ENCODE data around the gene RIPPLY3.

Gene RIPPLY3

DNA sequence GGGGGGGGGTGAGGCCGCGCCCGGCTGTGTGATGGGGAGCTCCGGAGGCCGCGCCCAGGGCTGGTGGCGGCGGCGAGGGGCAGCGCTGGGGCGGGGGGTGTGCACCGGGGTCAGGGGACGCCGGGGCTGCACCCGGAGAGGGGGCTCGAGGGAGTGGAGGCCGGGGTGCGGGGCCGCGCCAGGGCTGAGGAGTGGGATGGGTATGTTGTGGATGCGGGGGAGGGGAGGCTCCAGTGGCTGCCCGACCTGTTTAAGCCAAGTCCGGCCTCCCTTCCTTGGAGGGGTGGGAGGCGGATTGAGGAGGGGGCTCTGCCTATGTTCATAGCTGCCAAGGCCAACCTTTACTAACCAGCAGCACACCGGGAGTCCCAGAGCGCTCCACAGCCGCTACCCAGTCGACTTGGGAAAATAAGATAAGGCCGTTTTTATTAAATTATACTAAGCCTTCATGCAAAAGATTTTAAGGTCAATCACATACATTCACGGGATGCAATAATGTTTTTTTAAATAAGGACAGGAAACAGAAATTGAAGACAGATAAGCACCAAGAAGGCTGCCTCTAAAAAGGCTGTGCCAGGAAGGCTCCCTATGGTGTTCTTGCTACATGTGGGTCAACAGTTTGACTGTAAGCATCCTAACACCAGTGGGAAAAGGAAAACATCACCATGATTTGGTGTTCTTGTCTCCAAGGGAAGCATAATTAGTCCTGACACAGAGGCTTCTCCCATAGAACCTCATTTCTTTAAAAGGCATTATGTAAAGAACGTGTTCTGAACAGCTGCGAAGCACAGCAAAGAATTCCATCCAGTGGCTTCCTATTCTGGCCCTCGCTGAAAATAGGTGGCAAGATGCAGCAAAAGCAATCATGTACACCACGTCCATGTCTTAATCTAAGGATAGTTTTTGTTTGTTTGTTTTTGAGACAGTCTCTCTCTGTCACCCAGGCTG is 39.4 kb upstream of the RIPPLY3 start:
- no peaks in the 10 kb centered on the region for H3K36me3 ChIP-seq (ENCODE audit: control insufficient read depth, insufficient read depth, low read length)
- peak overlapping the region; percentile 54 for H3K27ac ChIP-seq (ENCODE audit: insufficient read depth, low read length, poor library complexity, severe bottlenecking)
- peaks cover 4% of the 10 kb centered on the region for H3K4me1 ChIP-seq (ENCODE audit: control insufficient read depth, insufficient read depth, low read length, poor library complexity, severe bottlenecking)
- DNase-seq = no peak
- H3K4me3 ChIP-seq (ENCODE audit: insufficient read depth, low read depth, low read length, poor library complexity, severe bottlenecking) = peak overlapping the region; percentile 50
- H3K9me3 ChIP-seq (ENCODE audit: control insufficient read depth, low read length) = no peaks in the 10 kb centered on the region
- H3K27me3 ChIP-seq (replicated peaks; ENCODE audit: control insufficient read depth, insufficient read depth, low read length, poor library complexity, severe bottlenecking) = no peaks in the 10 kb centered on the region

DNA sequence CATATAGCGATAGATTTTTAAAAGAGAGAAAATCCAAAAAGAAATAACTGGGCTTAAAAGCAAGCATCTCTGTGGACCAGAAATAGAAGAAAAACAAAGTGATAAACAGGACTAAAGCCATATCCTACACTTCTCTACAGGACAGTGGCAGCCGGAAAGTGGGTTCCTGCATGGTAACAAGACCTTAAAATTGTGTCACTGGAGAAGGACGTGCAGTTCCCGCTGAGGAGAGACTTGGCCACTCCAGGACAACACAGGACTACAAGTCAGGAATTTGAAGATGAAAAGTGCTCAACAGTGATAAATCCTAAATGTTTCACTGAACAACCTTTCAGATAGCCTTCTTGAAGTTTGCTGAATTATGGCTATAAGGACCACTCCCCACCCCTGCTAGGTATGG is 38.1 kb upstream of the RIPPLY3 start:
- Histone ChIP-seq H3K27me3 (replicated peaks; ENCODE audit: control insufficient read depth, insufficient read depth, low read length, poor library complexity, severe bottlenecking) (no peaks in the 10 kb centered on the region), H3K4me1 (ENCODE audit: control insufficient read depth, insufficient read depth, low read length, poor library complexity, severe bottlenecking) (peaks cover 4% of the 10 kb centered on the region), H3K4me3 (ENCODE audit: insufficient read depth, low read depth, low read length, poor library complexity, severe bottlenecking) (no peak overlapping the region), H3K27ac (ENCODE audit: insufficient read depth, low read length, poor library complexity, severe bottlenecking) (no peak overlapping the region), H3K36me3 (ENCODE audit: control insufficient read depth, insufficient read depth, low read length) (no peaks in the 10 kb centered on the region), H3K9me3 (ENCODE audit: control insufficient read depth, low read length) (no peaks in the 10 kb centered on the region)
- DNase-seq = no peak

DNA sequence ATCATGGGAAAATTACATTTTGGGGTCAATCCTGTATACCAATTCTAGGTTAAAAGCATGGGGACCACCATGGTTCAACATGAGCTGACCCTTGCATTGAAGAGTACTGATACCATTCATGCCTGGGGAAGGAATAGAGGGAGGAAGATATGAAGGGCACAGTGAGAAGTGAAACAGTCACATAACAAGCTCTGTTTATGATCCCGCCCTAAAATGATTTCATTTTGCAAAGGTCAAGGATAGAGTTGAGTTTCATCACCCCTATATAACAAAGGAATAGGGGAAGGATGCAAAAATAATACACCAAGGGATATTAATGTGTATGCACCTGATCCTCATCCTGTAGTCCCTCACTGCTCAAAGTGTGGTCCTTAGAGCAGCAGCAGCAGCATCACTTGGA is 37.5 kb upstream of the RIPPLY3 start:
- Histone ChIP-seq H3K27me3 (replicated peaks; ENCODE audit: control insufficient read depth, insufficient read depth, low read length, poor library complexity, severe bottlenecking) (no peaks in the 10 kb centered on the region), H3K9me3 (ENCODE audit: control insufficient read depth, low read length) (no peaks in the 10 kb centered on the region), H3K36me3 (ENCODE audit: control insufficient read depth, insufficient read depth, low read length) (no peaks in the 10 kb centered on the region), H3K4me3 (ENCODE audit: insufficient read depth, low read depth, low read length, poor library complexity, severe bottlenecking) (no peak overlapping the region), H3K27ac (ENCODE audit: insufficient read depth, low read length, poor library complexity, severe bottlenecking) (no peak overlapping the region), H3K4me1 (ENCODE audit: control insufficient read depth, insufficient read depth, low read length, poor library complexity, severe bottlenecking) (peaks cover 4% of the 10 kb centered on the region)
- no peak for DNase-seq

DNA sequence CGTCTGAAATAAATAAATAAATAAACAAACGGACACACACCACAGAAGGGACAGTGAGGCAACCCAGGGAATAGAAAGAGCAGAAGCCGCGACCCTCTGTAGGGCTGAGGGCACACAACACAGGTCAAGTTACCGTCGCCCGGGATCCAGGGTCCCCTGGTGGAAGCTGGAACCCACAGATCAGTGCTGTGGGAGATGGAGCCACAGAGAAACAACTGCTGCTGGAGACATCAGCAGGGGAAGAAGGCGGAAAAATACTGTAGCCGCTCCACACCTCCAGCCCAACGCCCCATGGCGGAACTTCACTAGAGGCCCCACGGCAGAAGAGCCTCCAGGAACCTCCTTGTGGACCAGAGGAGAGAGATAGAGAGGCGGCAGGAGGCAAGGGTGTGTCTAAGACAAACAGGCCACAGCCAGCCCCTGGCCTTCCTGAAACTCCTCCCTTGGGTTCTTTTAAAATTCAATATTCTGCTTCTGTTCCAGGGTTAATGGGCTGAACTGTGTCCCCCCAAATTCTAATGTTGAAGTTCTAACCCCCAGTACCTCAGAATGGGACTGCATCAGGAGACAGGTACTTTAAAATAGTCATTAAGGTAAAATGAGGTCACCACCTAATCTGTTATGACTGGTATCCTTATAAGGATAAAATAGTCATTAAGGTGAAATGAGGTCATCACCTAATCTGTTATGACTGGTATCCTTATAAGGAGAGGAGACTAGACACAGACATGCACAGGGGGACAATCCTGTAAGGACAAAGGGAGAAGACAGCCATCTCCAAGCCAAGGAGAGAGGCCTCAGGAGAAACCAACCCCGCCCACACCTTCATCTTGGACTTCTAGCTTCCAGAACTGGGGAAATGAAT is 32.3 kb upstream of the RIPPLY3 start:
- H3K9me3 ChIP-seq (ENCODE audit: control insufficient read depth, low read length) = no peaks in the 10 kb centered on the region
- no peaks in the 10 kb centered on the region for H3K27me3 ChIP-seq (replicated peaks; ENCODE audit: control insufficient read depth, insufficient read depth, low read length, poor library complexity, severe bottlenecking)
- peaks cover 6% of the 10 kb centered on the region for H3K4me1 ChIP-seq (ENCODE audit: control insufficient read depth, insufficient read depth, low read length, poor library complexity, severe bottlenecking)
- no peak overlapping the region for H3K4me3 ChIP-seq (ENCODE audit: insufficient read depth, low read depth, low read length, poor library complexity, severe bottlenecking)
- DNase-seq = no peak
- no peak overlapping the region for H3K27ac ChIP-seq (ENCODE audit: insufficient read depth, low read length, poor library complexity, severe bottlenecking)
- H3K36me3 ChIP-seq (ENCODE audit: control insufficient read depth, insufficient read depth, low read length) = no peaks in the 10 kb centered on the region

DNA sequence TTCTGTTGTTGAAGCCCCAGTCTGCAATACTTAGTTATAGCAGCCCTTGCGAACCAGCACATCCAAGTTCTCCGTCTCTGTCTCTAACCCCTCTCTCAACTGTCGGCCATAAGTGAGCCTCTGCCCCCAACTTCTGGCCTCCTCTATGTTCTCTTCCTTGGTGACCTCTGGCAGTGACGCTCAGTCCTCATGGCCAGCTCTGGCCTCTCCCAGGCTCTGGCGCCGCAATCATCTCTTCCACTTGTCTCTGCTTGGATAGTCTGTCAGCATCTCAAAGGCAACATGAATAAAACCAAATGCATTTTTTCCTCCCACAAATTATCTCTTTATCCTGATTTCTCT is 31.7 kb upstream of the RIPPLY3 start:
- H3K9me3 ChIP-seq (ENCODE audit: control insufficient read depth, low read length) = no peaks in the 10 kb centered on the region
- no peaks in the 10 kb centered on the region for H3K27me3 ChIP-seq (replicated peaks; ENCODE audit: control insufficient read depth, insufficient read depth, low read length, poor library complexity, severe bottlenecking)
- no peak overlapping the region for H3K4me3 ChIP-seq (ENCODE audit: insufficient read depth, low read depth, low read length, poor library complexity, severe bottlenecking)
- no peaks in the 10 kb centered on the region for H3K36me3 ChIP-seq (ENCODE audit: control insufficient read depth, insufficient read depth, low read length)
- peaks cover 6% of the 10 kb centered on the region for H3K4me1 ChIP-seq (ENCODE audit: control insufficient read depth, insufficient read depth, low read length, poor library complexity, severe bottlenecking)
- no peak overlapping the region for H3K27ac ChIP-seq (ENCODE audit: insufficient read depth, low read length, poor library complexity, severe bottlenecking)
- no peak for DNase-seq

DNA sequence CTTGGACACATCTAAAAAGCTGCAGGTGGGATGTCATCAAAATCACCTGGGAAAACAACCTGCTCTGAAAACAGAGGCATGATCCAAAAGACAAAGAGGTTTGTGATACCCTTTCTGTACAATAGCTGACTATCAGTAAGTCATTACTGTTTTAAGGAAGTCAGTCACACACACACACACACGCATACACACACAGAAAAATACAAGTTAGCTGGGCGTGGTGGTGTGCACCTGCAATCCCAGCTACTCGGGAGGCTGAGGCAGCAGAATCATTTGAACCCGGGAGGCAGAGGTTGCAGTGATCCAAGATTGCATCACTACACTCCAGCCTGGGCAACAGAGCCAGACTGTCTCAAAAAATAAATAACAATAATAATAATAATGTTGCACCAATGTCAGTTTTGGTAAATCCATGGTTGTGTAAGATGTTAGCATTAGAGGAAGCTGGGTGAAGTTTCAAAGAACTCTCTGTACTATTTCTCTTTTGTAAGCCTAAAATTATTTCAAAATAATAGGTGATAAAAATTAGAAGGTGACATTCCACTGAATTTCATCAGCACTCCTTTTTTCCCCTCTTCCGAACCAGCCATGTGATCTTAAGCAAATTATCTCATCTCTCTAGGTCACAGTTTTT is 30.2 kb upstream of the RIPPLY3 start:
- H3K4me1 ChIP-seq (ENCODE audit: control insufficient read depth, insufficient read depth, low read length, poor library complexity, severe bottlenecking) = peaks cover 6% of the 10 kb centered on the region
- H3K9me3 ChIP-seq (ENCODE audit: control insufficient read depth, low read length) = no peaks in the 10 kb centered on the region
- no peaks in the 10 kb centered on the region for H3K27me3 ChIP-seq (replicated peaks; ENCODE audit: control insufficient read depth, insufficient read depth, low read length, poor library complexity, severe bottlenecking)
- no peak for DNase-seq
- no peak overlapping the region for H3K27ac ChIP-seq (ENCODE audit: insufficient read depth, low read length, poor library complexity, severe bottlenecking)
- H3K4me3 ChIP-seq (ENCODE audit: insufficient read depth, low read depth, low read length, poor library complexity, severe bottlenecking) = no peak overlapping the region
- H3K36me3 ChIP-seq (ENCODE audit: control insufficient read depth, insufficient read depth, low read length) = no peaks in the 10 kb centered on the region

DNA sequence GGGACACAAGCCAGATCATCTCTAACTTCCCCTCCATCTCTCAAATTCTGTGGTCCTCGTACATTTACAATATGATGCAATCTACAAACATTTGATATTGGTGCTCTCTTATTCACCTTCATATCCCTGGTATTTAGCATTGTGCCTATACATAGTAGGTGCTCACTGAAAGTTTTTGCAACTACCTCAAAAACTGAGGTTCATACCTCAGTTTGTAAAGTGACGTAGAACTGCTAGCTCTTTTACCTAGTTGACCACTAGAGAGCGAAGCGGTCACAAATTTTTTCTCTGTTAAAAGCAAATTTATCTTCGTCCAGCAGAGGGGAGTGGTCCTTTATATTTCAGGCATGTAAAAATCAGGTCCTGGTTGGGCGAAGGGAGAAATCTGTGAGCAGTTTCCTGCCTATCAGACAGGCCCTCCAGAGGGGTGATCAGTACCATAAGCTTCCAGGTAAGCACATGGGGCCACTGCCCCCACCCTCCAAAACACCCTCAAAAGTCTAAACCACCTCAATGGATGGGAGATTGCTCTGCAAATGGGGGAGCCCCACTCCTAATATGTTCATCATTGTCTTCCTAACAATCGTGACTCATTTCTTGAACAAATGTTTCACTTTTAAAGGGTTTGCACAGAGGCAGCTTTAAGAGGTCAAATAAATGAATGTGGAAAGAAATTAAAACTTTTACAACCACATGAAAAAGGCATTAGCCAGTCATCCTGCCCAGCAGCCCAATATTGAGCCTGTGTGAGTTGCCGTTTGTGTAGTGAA is 29.4 kb upstream of the RIPPLY3 start:
- no peak overlapping the region for H3K4me3 ChIP-seq (ENCODE audit: insufficient read depth, low read depth, low read length, poor library complexity, severe bottlenecking)

DNA sequence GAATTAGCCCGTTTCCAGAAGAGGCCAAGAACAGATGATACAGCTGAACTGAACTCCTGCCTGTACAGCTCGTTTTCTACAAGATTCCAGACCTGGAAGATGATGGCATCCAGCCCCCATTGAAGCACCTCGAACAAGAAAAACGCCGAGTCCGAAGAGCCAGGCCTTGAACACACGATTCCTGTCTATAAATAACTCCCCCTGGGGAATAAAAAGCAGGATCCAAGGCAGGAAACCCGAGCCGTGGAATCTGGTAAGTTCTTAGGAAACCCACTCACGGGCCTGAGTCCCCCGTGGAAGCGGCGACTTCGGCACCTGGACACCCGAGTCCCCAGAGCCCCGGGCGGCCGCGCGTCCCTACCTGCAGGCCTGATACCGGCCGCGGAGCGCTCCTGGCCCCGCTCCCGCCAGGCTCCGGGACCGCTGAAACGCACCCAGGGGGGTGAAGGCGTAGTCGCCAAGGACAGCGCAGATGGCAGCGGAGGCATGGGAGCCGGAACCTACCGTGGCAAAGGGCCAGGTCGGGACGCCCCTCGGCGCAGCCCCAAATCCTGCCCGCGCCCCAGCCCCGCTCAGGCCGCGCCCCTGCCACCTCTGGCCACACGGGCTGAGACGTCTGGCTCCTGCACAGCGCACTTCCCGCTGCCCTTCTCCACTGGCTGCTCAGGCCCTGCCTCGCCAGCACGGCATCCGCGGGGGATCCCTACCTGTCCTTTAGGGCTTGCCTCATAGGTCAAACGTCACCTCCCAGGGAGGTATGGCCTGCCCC is 26.0 kb upstream of the RIPPLY3 start:
- Histone ChIP-seq H3K36me3 (ENCODE audit: control insufficient read depth, insufficient read depth, low read length) (no peaks in the 10 kb centered on the region), H3K4me3 (ENCODE audit: insufficient read depth, low read depth, low read length, poor library complexity, severe bottlenecking) (no peak overlapping the region), H3K27me3 (replicated peaks; ENCODE audit: control insufficient read depth, insufficient read depth, low read length, poor library complexity, severe bottlenecking) (no peaks in the 10 kb centered on the region), H3K27ac (ENCODE audit: insufficient read depth, low read length, poor library complexity, severe bottlenecking) (no peak overlapping the region), H3K4me1 (ENCODE audit: control insufficient read depth, insufficient read depth, low read length, poor library complexity, severe bottlenecking) (peaks cover 6% of the 10 kb centered on the region), H3K9me3 (ENCODE audit: control insufficient read depth, low read length) (no peaks in the 10 kb centered on the region)
- DNase-seq = no peak

More for the DNA sequence above, 29.4 kb upstream of the RIPPLY3 start:
- no peak for DNase-seq
- Histone ChIP-seq H3K27ac (ENCODE audit: insufficient read depth, low read length, poor library complexity, severe bottlenecking) (no peak overlapping the region), H3K36me3 (ENCODE audit: control insufficient read depth, insufficient read depth, low read length) (no peaks in the 10 kb centered on the region), H3K9me3 (ENCODE audit: control insufficient read depth, low read length) (no peaks in the 10 kb centered on the region), H3K4me1 (ENCODE audit: control insufficient read depth, insufficient read depth, low read length, poor library complexity, severe bottlenecking) (peaks cover 6% of the 10 kb centered on the region), H3K27me3 (replicated peaks; ENCODE audit: control insufficient read depth, insufficient read depth, low read length, poor library complexity, severe bottlenecking) (no peaks in the 10 kb centered on the region)

DNA sequence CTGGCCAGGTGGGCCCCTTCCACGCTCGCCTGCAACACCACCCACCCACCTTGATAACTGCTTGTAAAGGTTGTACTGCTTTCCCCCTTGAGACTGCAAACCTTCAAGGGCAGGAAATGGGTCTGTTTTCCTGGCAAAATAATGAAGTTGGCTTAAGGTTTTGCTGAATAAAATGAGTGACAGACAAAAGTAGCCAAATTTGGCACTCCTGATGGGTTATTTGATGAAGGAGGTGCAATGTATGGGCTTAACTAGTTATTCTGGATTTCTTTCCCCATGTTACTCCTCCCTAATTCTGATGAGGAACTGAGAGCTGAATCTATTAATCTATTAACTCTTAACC is 25.5 kb upstream of the RIPPLY3 start:
- no peak overlapping the region for H3K27ac ChIP-seq (ENCODE audit: insufficient read depth, low read length, poor library complexity, severe bottlenecking)
- no peaks in the 10 kb centered on the region for H3K9me3 ChIP-seq (ENCODE audit: control insufficient read depth, low read length)
- no peak overlapping the region for H3K4me3 ChIP-seq (ENCODE audit: insufficient read depth, low read depth, low read length, poor library complexity, severe bottlenecking)
- no peaks in the 10 kb centered on the region for H3K27me3 ChIP-seq (replicated peaks; ENCODE audit: control insufficient read depth, insufficient read depth, low read length, poor library complexity, severe bottlenecking)
- peaks cover 6% of the 10 kb centered on the region for H3K4me1 ChIP-seq (ENCODE audit: control insufficient read depth, insufficient read depth, low read length, poor library complexity, severe bottlenecking)
- DNase-seq = no peak
- H3K36me3 ChIP-seq (ENCODE audit: control insufficient read depth, insufficient read depth, low read length) = no peaks in the 10 kb centered on the region

Measured in effector memory CD4-positive, alpha-beta T cell (primary cell).